SU-DHL-6 (cell line): ENCODE data around the gene PRKAG3.

Experiments
- CTCF ChIP-seq: fragments of 200-600 bp; sonication (generic); IDR thresholded peaks from one replicate; pipeline ENCODE4 v1.5.1; 2017; ENCODE audit warnings: antibody characterized with exemption, mild to moderate bottlenecking, low read length, moderate library complexity; ENCODE audit not compliant: insufficient read depth, poor library complexity, severe bottlenecking
- EZH2phosphoT487 ChIP-seq: fragments of 200-600 bp; sonication (generic), shearing (Covaris generic); conservative IDR thresholded peaks from 2 replicates; pipeline ENCODE4 v1.6.1; 2018; ENCODE audit warnings: mild to moderate bottlenecking, antibody characterized with exemption, low read length, moderate library complexity, mixed read lengths

DNA sequence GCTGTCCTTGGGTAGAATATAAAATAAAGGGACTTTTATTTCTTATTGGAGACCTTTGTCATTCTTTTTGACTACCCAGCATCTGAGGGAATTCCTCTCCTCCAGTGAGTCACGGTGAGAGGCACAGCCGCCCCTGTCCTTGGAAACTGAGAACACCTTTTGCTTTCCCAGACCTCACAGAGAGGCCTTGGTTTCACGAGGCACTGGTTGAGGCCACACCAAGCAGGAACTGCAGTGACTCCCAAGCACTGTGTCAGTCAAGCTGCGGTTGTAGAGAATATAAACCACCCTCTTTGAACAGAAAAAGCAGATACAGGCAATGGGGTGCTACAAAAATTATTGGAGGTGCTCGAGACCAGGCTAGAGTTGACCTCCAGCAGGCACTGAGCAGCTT is 16.4 kb downstream of the PRKAG3 start:
- TF ChIP-seq CTCF: no peak
- no peak for TF ChIP-seq EZH2phosphoT487
